Astrocyte (in vitro differentiated cells and primary cell): Measurements from ENCODE around the gene ACOT7. TPM values are rescaled to one million over a fixed set of nuclear protein-coding genes. Genes with fewer than 3 reads are reported as not detected.
"Not testable (repeated sequence)": the region's sequence is repeated elsewhere in the genome, so short reads cannot be mapped to it uniquely, and the experiment has no call there.

Source experiments
- DNase-seq: peaks from one replicate; pipeline ENCODE4 v3.0.0-alpha.2; 2010; ENCODE audit warnings: low read depth
- FAIRE-seq: peaks from 2 replicates; lab custom pipeline; 2011; peaks lifted over from hg19 to GRCh38; lab: Jason Lieb, UNC
- H2AFZ ChIP-seq: 2 replicates; pipeline ENCODE4 v1.6.0; 2012; ENCODE audit warnings: low read depth, low read length, inconsistent platforms
- H3K27ac ChIP-seq: 2 replicates; pipeline ENCODE4 v1.5.1; 2011; ENCODE audit warnings: low read depth, low read length, inconsistent platforms
- H3K27me3 ChIP-seq: 2 replicates; pipeline ENCODE4 v1.6.0; 2011; ENCODE audit warnings: low read length, inconsistent platforms; ENCODE audit not compliant: insufficient read depth
- H3K36me3 ChIP-seq: 2 replicates; pipeline ENCODE4 v1.5.1; 2011; ENCODE audit warnings: low read length, inconsistent platforms; ENCODE audit not compliant: insufficient read depth
- H3K4me1 ChIP-seq: 2 replicates; pipeline ENCODE4 v1.5.1; 2011; ENCODE audit warnings: low read length, inconsistent platforms; ENCODE audit not compliant: insufficient read depth
- H3K4me2 ChIP-seq: 2 replicates; pipeline ENCODE4 v1.6.0; 2012; ENCODE audit warnings: low read length, inconsistent platforms
- H3K4me3 ChIP-seq: 2 replicates; pipeline ENCODE4 v1.5.1; 2011; ENCODE audit warnings: low read depth, mild to moderate bottlenecking, low read length, inconsistent platforms; ENCODE audit not compliant: insufficient read depth
- H3K79me2 ChIP-seq: 2 replicates; pipeline ENCODE4 v1.6.0; 2012; ENCODE audit warnings: mild to moderate bottlenecking, low read length, inconsistent platforms; ENCODE audit not compliant: insufficient read depth
- H3K9ac ChIP-seq: 2 replicates; pipeline ENCODE4 v1.6.0; 2012; ENCODE audit warnings: mild to moderate bottlenecking, low read length, inconsistent platforms
- H3K9me3 ChIP-seq: 2 replicates; pipeline ENCODE4 v1.5.1; 2012; ENCODE audit warnings: low read depth, mild to moderate bottlenecking, low read length, inconsistent platforms; ENCODE audit not compliant: insufficient read depth
- H4K20me1 ChIP-seq: 2 replicates; pipeline ENCODE4 v1.6.0; 2012; ENCODE audit warnings: low read length, inconsistent platforms; ENCODE audit not compliant: insufficient read depth
- H3K27ac Mint-ChIP-seq: one replicate; pipeline ENCODE4 v1.8.0; 2021; ENCODE audit warnings: mild to moderate bottlenecking, mixed read lengths; ENCODE audit not compliant: unreplicated experiment
- H3K27me3 Mint-ChIP-seq: one replicate; pipeline ENCODE4 v1.8.0; 2021; ENCODE audit warnings: low read depth, mixed read lengths; ENCODE audit not compliant: unreplicated experiment
- H3K36me3 Mint-ChIP-seq: one replicate; pipeline ENCODE4 v1.8.0; 2021; ENCODE audit warnings: low read depth, mixed read lengths; ENCODE audit not compliant: unreplicated experiment
- H3K4me1 Mint-ChIP-seq: one replicate; pipeline ENCODE4 v1.8.0; 2021; ENCODE audit warnings: low read depth, mixed read lengths; ENCODE audit not compliant: unreplicated experiment
- H3K4me3 Mint-ChIP-seq: one replicate; pipeline ENCODE4 v1.8.0; 2021; ENCODE audit warnings: mild to moderate bottlenecking, moderate library complexity, mixed read lengths; ENCODE audit not compliant: unreplicated experiment
- H3K9me3 Mint-ChIP-seq: one replicate; pipeline ENCODE4 v1.8.0; 2021; ENCODE audit warnings: mild to moderate bottlenecking, mixed read lengths; ENCODE audit not compliant: unreplicated experiment
- CTCF ChIP-seq: IDR thresholded peaks from 2 replicates; pipeline ENCODE4 v1.5.1; 2011; ENCODE audit warnings: low read depth, mild to moderate bottlenecking, inconsistent platforms, low read length, moderate library complexity; ENCODE audit not compliant: insufficient read depth
- EZH2 ChIP-seq: IDR thresholded peaks from 2 replicates; pipeline ENCODE4 v1.6.1; 2012; ENCODE audit warnings: mild to moderate bottlenecking, low read length, inconsistent platforms; ENCODE audit not compliant: insufficient read depth
- total RNA-seq: library from RNA; stranded (reverse); gene quantifications from 2 replicates; pipeline ENCODE4 v1.2.1, GENCODE V29; 2021

ACOT7 gene
- total RNA-seq, 1 donor from 2014 or later, result 91.1 TPM

GRCh38 chr1:6363085-6363884 is 30.3 kb downstream of the ACOT7 start:
- peaks cover 43% of the 10 kb centered on the region for H4K20me1 ChIP-seq
- H3K79me2 ChIP-seq, result peaks cover 28% of the 10 kb centered on the region
- not testable (repeated sequence) for H3K36me3 ChIP-seq, H3K27me3 ChIP-seq, H3K36me3 Mint-ChIP-seq, H2AFZ ChIP-seq, H3K4me3 ChIP-seq, FAIRE-seq, H3K4me3 Mint-ChIP-seq, H3K27ac ChIP-seq, H3K27me3 Mint-ChIP-seq, H3K9me3 ChIP-seq, H3K27ac Mint-ChIP-seq, H3K9ac ChIP-seq, H3K9me3 Mint-ChIP-seq, DNase-seq
- H3K4me1 ChIP-seq, result peaks cover 20% of the 10 kb centered on the region
- peaks cover 19% of the 10 kb centered on the region for H3K4me1 Mint-ChIP-seq
- peak; percentile 44 for TF ChIP-seq CTCF
- peak overlapping the region; percentile 3 for H3K4me2 ChIP-seq

- Mint-ChIP-seq H3K9me3 (no peaks in the 10 kb centered on the region), H3K27ac (no peak overlapping the region), H3K27me3 (no peaks in the 10 kb centered on the region), H3K36me3 (no peaks in the 10 kb centered on the region), H3K4me3 (no peak overlapping the region), H3K4me1 (peaks cover 16% of the 10 kb centered on the region)
- Histone ChIP-seq H3K27me3 (no peaks in the 10 kb centered on the region), H3K4me3 (no peak overlapping the region), H2AFZ (no peak overlapping the region), H4K20me1 (peaks cover 44% of the 10 kb centered on the region), H3K4me1 (peaks cover 22% of the 10 kb centered on the region), H3K4me2 (no peak overlapping the region), H3K36me3 (no peaks in the 10 kb centered on the region), H3K9ac (no peak overlapping the region), H3K79me2 (peaks cover 25% of the 10 kb centered on the region), H3K27ac (no peak overlapping the region), H3K9me3 (no peaks in the 10 kb centered on the region)
- no peak for TF ChIP-seq CTCF
- TF ChIP-seq EZH2, result no peak
- no peak for FAIRE-seq
- DNase-seq, result no peak
Observed at GRCh38 chr1:6361124-6361775, 32.3 kb downstream of the ACOT7 start.
